Lung (tissue), 12 donors: ENCODE measurements around the gene PTBP1. TPM values are rescaled to one million over a fixed set of nuclear protein-coding genes. Genes with fewer than 3 reads are reported as not detected.

Source experiments
- ATAC-seq: fragments of 200-7000 bp; cut with Tn5 transposase; one replicate; pipeline ENCODE4 v1.9.1; 2020; ENCODE audit warnings: moderate number of reproducible peaks; ENCODE audit not compliant: insufficient read depth, low FRiP score
- DNase-seq, 3 donors: peaks; one replicate each; pipeline ENCODE4 v3.0.0-alpha.2; 2013 to 2017
- H3K27ac ChIP-seq, 2 donors: one replicate each; pipeline ENCODE4 v1.5.1; 2013; ENCODE audit warnings: mild to moderate bottlenecking in 2 of 2, moderate library complexity in 2 of 2, control low read depth in 1 of 2, inconsistent platforms in 1 of 2, low read depth in 1 of 2, low read length in 1 of 2
- H3K27me3 ChIP-seq, 3 donors: one replicate each; pipeline ENCODE4 v1.5.1; 2013; ENCODE audit warnings: low read length in 2 of 3; ENCODE audit not compliant: control insufficient read depth in 3 of 3, insufficient read depth in 3 of 3
- H3K36me3 ChIP-seq, 4 donors: one replicate each; pipeline ENCODE4 v1.5.1; 2013; ENCODE audit warnings: low read length in 4 of 4, mild to moderate bottlenecking in 1 of 4, moderate library complexity in 1 of 4; ENCODE audit not compliant: control insufficient read depth in 4 of 4, insufficient read depth in 4 of 4
- H3K4me1 ChIP-seq, 5 donors: one replicate each; pipeline ENCODE4 v1.5.1; 2013; ENCODE audit warnings: low read length in 5 of 5, mild to moderate bottlenecking in 2 of 5, moderate library complexity in 1 of 5; ENCODE audit not compliant: control insufficient read depth in 5 of 5, insufficient read depth in 5 of 5
- H3K4me3 ChIP-seq: one replicate; pipeline ENCODE4 v1.5.1; 2013; ENCODE audit warnings: mild to moderate bottlenecking, control low read depth, moderate library complexity
- H3K9ac ChIP-seq, 2 donors: one replicate each; pipeline ENCODE4 v1.5.1; 2013; ENCODE audit warnings: low read length in 2 of 2, control low read depth in 1 of 2; ENCODE audit not compliant: insufficient read depth in 1 of 2
- H3K9me3 ChIP-seq, 4 donors: one replicate each; pipeline ENCODE4 v1.5.1; 2013; ENCODE audit warnings: low read length in 3 of 4, mild to moderate bottlenecking in 1 of 4, moderate library complexity in 1 of 4; ENCODE audit not compliant: control insufficient read depth in 4 of 4, insufficient read depth in 3 of 4
- WGBS, 2 donors: extraction: QIAGEN DNeasy Blood & Tissue Kit; methylation state at CpG; one replicate each; pipeline ENCODE4 v1.1.7; 2013; 5-methylcytosine and 5-hydroxymethylcytosine counted together
- polyA plus RNA-seq, 2 donors: library from polyadenylated mRNA; stranded (reverse); fragments of 200-250 nt; gene quantifications; one replicate each; pipeline ENCODE4 v1.2.1, GENCODE V29; 2013
- total RNA-seq, 2 donors: library from RNA; depleted of rRNA in 1 of 2; stranded (reverse); fragments of >200 nt in 1 of 2; gene quantifications; one replicate each; pipeline ENCODE4 v1.2.1, GENCODE V29; 2014 to 2021
- TF ChIP-seq, protein P1 (sequence below): IDR thresholded peaks from 2 replicates; pipeline ENCODE4 v1.5.1; 2012; ENCODE audit warnings: mild to moderate bottlenecking; ENCODE audit errors: control extremely low read depth, extremely low read depth
- donor health status: control.
- donor health status: control.
- donor health status: Bipolar disorder and iron deficiency.
- donor health status: healthy.
- donor health status: DM: yes; HTN: yes; CAD: no.

PTBP1 gene
- total and polyA plus RNA-seq, 4 donors, result 112 to 321 (median 203) TPM

DNA sequence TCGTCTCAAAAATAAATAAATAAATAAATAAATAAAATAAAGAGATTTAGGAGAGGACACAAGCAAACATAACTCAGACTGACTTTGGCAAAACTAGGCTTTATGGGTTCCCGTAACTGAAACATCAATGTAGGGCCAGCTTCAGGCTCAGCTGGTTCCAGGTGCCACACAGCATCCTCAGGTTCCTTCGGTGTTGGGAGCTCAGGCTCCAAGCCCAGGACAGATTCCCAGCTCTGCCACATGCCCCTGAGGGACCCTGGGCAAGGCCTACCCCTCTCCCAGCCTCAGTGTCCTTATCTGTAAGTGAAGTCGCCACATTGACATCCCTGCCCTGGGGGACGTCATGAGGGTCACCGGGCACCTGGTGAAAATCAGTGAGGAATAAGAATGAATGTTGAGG lies 27.6 kb upstream of the PTBP1 start:
- Histone ChIP-seq H3K36me3 (no peaks in the 10 kb centered on the region), H3K4me3 (no peak overlapping the region), H3K27me3 (no peaks in the 10 kb centered on the region), H3K9ac (no peak overlapping the region), H3K27ac (no peak overlapping the region), H3K9me3 (no peaks in the 10 kb centered on the region), H3K4me1 (peaks cover 0 to 2% (median 0%) of the 10 kb centered on the region in 5 donors)
- no peak for ATAC-seq
- TF ChIP-seq, protein P1, sequence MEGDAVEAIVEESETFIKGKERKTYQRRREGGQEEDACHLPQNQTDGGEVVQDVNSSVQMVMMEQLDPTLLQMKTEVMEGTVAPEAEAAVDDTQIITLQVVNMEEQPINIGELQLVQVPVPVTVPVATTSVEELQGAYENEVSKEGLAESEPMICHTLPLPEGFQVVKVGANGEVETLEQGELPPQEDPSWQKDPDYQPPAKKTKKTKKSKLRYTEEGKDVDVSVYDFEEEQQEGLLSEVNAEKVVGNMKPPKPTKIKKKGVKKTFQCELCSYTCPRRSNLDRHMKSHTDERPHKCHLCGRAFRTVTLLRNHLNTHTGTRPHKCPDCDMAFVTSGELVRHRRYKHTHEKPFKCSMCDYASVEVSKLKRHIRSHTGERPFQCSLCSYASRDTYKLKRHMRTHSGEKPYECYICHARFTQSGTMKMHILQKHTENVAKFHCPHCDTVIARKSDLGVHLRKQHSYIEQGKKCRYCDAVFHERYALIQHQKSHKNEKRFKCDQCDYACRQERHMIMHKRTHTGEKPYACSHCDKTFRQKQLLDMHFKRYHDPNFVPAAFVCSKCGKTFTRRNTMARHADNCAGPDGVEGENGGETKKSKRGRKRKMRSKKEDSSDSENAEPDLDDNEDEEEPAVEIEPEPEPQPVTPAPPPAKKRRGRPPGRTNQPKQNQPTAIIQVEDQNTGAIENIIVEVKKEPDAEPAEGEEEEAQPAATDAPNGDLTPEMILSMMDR, result no peak
- WGBS, 2 donors, result 84% methylated on average over 6 of the region's 6 CpGs
- no peak for DNase-seq

DNA sequence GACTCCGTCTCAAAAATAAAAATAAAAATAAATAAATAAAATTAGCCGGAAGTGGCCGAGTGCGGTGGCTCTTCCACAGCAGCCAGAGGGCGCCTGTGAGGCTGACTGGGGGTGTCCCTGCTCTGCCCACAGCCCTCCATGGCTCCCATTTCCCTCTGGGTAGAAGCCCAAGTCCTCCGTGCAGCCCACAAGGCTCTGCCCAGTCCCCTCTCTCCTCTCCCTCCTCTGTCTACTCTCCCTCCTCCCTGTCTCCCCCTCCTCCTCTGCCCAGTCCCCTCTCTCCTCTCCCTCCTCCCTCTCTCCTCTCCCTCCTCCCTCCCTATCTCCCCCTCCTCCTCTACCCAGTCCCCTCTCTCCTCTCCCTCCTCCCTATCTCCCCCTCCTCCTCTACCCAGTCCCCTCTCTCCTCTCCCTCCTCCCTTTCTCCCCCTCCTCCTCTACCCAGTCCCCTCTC lies 25.9 kb upstream of the PTBP1 start:
- Histone ChIP-seq H3K4me1 (peaks cover 0 to 2% (median 0%) of the 10 kb centered on the region in 5 donors), H3K36me3 (no peaks in the 10 kb centered on the region), H3K9me3 (no peaks in the 10 kb centered on the region), H3K4me3 (no peak overlapping the region), H3K27ac (no peak overlapping the region), H3K27me3 (no peaks in the 10 kb centered on the region), H3K9ac (no peak overlapping the region)
- WGBS, 2 donors, result 9 to 27% methylated on average over 6 of the region's 6 CpGs
- ATAC-seq (no peak), DNase-seq (peak in 1 of 3 donors; percentile 30)
- TF ChIP-seq, protein P1, result no peak

DNA sequence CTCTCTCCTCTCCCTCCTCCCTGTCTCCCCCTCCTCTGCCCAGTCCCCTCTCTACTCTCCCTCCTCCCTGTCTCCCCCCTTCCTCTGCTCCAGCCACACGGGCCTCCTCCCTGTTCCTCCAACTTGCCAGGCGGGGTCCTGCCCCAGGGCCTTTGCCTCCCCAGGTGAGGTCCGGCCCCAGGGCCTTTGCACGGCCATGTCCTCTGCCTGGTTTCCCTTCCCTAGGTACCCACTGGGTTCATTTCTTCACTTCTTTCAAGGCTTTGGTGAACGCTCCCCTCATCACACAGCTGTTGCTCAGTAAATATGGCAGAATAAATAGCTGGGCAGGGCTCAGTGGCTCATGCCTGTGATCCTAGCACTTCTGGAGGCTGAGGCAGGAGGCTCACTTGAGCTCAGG lies 25.2 kb upstream of the PTBP1 start:
- H3K27me3 ChIP-seq, result no peaks in the 10 kb centered on the region
- ATAC-seq, result no peak
- H3K9me3 ChIP-seq, result no peaks in the 10 kb centered on the region
- H3K4me3 ChIP-seq, result no peak overlapping the region
- no peak overlapping the region for H3K9ac ChIP-seq
- H3K36me3 ChIP-seq, result no peaks in the 10 kb centered on the region
- DNase-seq, result no peak
- TF ChIP-seq, protein P1, result no peak
- H3K27ac ChIP-seq, result no peak overlapping the region
- WGBS, 2 donors, result 86 to 89% methylated on average over 5 of the region's 5 CpGs
- H3K4me1 ChIP-seq, result peaks cover 0 to 2% (median 0%) of the 10 kb centered on the region in 5 donors
